Loucy (cell line): ENCODE data around the gene CCDC3.

Source experiments
- CTCF ChIP-seq: fragments of 200-600 bp; sonication (generic); conservative IDR thresholded peaks from 2 replicates; pipeline ENCODE4 v1.5.1; 2014; ENCODE audit warnings: mild to moderate bottlenecking, antibody characterized with exemption, low read length
- EZH2phosphoT487 ChIP-seq: fragments of 200-600 bp; IDR thresholded peaks from 2 replicates; pipeline ENCODE4 v1.6.1; 2018; ENCODE audit warnings: antibody characterized with exemption, mild to moderate bottlenecking, moderate library complexity, borderline replicate concordance

GRCh38 chr10:12961416-12962205, 39.9 kb downstream of the CCDC3 start:
- no peak for TF ChIP-seq CTCF
- no peak for TF ChIP-seq EZH2phosphoT487
